GM21423 (cell line): ENCODE results near the gene NBAS.

ENCODE experiments used
- ATAC-seq: cut with Tn5 transposase; IDR thresholded peaks from one replicate; pipeline ENCODE4 v1.9.1; 2021; ENCODE audit warnings: mild to moderate bottlenecking, moderate library complexity; ENCODE audit not compliant: unreplicated experiment

Gene NBAS

GRCh38 chr2:15181092-15181745 is 379.9 kb downstream of the NBAS start:
- no peak for ATAC-seq

- ATAC-seq: no peak
These were observed 380.8 kb downstream of the NBAS start for GRCh38 chr2:15180379-15180778.

DNA sequence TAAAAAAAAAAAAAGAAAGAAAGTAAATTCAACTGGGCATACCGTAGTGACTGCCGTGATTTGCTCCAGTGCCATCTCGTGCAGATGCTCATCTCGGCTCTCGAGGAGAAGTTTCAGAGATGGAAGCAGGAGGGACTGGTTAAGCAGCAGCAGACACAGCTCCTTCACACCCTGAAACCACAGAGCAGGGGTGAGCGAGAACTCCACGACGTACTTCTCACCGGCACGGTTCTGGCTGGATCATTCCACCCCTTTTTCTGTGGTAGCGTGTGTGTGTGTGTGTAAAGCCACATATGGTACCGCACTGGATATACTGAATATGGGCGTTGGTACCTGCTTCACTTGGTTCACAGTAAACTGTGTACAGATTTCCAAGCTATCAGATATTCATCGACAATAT is 382.2 kb downstream of the NBAS start:
- no peak for ATAC-seq

- peak; percentile 96 for ATAC-seq
These were observed 384.0 kb downstream of the NBAS start for GRCh38 chr2:15177103-15177502.

- no peak for ATAC-seq
These were observed 384.5 kb downstream of the NBAS start for GRCh38 chr2:15176604-15177003.

- ATAC-seq: no peak
These were observed 386.6 kb downstream of the NBAS start for GRCh38 chr2:15174567-15174966.

DNA sequence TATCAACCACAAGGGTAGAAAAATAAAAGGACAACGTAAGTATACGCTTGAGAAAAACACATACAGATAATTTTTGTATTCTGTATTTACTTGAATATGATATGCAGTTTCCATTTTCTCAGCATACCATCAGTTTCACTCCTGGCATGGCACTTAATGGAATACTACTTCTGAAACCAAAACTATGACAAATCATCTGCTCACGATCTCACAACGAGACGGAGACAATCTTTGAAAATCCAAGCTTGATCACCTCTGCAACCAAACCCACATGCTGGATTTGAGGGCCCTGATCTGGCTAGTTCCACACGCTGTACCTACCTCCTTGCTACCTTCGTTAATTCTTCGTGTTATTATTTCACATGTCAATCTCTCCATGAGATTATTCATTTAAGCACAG is 387.6 kb downstream of the NBAS start:
- ATAC-seq: no peak

DNA sequence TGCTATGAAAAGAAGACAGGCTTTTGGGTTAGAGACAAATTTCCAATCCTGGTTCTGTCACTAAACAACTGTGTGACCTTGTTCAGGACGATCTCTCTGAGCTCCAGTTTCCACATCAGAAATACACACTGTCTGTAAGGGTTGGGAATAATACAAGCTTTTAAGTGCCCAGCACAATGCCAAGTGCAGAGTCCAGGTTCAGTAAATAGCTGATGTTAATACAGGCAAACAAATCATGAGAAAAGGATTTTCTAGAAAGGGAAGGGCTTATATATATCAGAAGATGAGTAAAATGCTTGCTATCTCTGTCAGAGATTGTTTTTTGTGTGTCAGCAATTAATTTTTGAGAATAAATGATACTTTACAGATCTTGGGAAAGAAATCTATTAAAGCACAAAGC is 388.3 kb downstream of the NBAS start:
- no peak for ATAC-seq

DNA sequence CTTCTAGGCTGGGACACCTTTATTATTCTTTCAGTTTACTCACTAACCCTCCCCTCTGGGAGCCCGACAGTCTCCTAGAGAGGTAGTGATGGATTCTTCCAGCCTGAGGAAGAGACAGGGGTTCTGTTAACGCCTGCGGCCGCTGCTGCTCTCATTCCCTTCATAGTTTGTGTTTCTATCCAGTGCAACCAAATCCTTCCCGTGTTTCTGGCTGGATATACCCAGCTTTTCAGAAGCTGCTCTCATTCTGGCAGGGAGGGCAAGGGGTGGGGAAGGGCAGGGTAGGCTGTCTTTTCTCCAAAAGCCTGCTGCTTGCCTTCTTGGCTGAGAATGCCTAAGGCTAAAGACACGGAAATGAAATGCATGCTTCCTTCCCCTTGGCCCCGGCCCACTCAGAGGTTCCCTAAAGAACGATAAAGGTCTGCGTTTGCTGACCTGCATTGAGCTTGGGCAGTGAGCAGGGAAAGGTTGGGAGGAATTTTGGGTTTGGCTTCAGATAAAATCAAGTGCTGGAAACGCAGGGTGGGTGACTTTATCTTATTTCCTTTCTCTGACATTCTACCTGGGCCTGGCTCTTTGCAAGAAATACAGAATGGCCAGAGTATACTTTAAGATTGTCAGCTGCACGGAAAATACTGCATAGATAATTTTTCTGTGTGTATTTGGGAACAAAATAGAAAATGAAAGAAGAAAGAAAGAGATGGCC is 390.9 kb downstream of the NBAS start:
- ATAC-seq: no peak

DNA sequence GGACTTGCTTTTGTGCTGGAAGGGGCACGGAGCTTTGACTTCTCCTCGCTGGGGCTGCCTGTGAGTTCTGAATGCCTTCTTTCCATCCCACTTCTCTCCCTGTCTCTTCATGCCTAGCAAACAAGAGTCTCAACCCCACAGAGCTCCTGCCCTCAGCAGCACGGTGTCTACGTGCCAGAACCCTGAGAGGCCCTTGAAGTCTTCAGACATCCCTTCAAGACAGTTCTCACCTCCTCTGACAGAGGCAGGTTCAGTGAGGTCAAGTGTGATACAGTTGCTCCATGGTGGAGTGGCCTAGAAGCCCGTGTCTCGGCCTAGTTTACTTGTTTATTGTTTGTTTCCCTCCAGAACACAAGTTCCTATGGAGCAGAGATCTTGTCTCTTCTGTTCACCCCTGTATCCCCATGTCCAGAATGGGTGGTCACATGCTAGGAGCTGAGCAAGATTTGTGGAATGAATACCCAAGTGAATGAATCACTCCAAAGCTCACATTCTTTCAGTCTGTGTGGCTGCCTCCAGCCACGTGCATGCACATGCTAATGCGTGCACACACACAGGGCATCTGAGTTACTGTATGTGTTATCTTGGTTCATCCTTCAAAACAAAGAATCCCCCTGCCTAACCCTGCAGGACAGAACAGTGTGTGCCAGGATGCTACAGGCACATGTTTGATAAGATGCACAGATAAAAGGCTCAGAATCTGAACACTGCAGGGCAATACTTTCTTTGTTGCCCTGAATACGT is 391.6 kb downstream of the NBAS start:
- ATAC-seq: no peak

DNA sequence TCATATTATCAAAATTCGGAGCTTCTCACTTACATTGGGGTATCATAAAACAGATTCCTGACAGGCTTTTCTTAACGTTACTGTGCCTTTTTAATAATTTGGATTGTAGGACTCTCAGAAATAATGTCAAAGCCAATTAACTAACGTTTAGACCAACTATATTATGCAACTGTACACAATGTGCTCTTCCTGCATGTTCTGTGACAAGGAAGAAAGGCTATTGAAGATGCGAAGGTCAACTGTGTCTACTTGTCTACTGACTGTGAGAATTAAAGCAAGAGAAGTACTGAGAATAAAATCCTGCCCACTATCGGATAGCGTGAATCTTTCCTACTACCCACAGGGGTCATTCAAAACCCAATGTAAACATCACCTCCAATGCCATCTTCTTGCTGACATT is 393.0 kb downstream of the NBAS start:
- no peak for ATAC-seq

DNA sequence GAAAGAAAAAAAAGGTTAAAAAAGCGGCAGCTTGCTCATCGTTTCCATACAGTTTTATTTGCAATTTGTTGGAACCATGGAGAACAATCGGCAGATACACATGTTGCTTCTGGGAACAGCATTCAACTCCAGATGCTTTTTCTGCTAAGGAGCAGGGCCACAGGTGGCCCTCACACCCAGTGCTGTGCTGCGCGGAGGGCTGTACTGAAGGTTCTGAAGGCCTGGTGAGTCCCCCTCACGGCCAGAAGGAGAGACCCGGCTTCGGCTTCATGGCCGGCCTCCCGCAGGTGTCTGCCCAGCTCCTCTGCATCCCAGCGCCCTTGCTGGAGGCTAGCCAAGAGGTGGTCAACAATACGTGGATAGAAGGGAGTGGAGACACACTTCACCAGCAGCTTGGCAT is 394.3 kb downstream of the NBAS start:
- ATAC-seq: no peak

DNA sequence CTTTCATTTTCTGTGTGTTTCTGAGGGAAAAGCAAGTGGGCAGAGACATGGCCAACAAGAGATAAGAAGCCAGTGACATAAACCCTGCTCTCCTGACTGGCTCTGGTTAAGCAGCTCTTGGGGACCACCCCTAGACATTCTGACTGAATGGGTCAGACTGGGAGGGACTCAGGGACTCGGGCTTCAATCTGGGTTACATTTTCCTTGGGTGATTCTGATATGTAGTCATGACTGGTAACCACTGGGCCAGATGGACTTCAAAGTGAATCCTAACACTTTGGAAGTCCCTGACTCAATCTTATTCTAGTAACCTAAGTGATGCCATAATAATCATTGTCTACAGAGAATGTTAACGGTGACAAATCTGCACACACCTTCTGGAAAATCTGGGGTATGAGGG is 397.8 kb downstream of the NBAS start:
- no peak for ATAC-seq

- ATAC-seq: no peak
These were observed 398.5 kb downstream of the NBAS start for GRCh38 chr2:15162620-15163019.

DNA sequence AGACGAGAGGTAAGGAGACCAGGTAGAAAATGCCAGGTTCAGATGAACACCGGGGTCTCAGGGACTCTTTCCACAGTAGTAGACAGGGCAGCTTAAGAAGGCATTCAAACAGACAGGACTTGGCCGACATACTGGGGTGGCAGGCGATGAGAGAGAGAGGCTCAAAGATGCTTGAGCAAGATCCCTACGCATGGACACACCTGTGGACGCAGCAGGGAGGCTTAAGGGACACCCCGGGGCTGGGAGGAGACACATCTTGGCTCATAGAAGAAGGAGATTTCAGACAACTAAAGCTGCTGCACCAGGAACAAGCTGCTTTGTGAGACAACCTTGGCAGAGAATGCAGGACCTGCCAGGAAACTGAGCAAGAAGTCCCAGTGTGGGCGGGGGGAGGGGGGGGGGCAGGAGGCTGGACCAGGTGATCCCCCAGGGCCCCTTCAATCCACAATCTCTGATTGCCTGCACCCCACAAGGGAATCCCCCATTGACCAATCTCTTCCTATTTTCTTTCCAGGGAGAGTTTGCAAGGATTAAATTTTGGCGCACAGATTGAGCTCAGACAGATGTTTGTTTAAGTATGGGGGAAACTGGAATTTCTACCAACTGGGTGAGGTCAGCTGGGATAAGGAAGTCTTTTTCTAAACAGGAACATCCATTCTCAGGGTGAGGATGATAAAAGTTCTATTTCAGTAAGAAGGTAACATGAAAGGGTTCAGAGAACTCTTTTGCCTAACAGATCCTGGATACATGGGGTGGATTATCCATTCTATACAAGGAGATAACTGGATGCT is 400.7 kb downstream of the NBAS start:
- no peak for ATAC-seq

GRCh38 chr2:15159751-15160177 is 401.4 kb downstream of the NBAS start:
- no peak for ATAC-seq

DNA sequence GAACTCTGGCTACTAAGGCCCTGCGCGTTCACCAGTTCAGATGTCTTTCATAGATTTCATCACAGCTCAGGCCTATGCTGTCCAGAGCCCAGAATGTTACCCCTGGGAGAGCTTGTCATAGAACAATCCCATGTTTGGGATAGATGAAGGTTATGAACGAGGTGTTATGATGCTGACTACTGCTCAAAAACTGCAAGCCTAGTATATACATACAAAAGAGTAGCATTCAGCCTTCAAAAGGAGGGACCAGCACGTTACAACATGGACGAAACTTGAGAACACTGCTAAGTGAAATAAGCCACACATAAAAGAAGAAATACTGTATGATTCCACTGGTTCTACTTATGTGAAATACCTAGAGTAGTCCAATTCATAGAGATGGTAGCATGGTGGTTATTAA is 401.9 kb downstream of the NBAS start:
- ATAC-seq: no peak

- ATAC-seq: no peak
These were observed 402.6 kb downstream of the NBAS start for GRCh38 chr2:15158532-15158931.

DNA sequence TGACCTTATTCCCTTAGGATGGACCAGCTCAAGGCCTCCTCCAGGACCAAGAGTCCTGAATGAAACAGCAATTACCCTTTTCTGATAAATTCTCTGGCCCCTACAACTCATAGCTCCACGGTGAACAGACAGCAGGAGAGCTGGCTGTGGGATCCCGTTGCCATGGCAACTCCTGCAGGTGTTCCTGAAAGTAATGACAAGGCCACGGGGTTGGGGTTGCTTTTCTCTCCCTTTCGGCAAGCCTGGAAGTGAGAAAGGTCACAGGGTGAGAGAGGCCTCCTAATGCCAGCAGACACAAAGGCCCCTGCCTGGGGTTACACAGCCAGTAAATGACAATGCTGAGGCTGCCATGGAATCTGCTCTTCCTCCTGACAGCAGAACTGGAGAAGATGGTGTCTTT is 403.0 kb downstream of the NBAS start:
- no peak for ATAC-seq

DNA sequence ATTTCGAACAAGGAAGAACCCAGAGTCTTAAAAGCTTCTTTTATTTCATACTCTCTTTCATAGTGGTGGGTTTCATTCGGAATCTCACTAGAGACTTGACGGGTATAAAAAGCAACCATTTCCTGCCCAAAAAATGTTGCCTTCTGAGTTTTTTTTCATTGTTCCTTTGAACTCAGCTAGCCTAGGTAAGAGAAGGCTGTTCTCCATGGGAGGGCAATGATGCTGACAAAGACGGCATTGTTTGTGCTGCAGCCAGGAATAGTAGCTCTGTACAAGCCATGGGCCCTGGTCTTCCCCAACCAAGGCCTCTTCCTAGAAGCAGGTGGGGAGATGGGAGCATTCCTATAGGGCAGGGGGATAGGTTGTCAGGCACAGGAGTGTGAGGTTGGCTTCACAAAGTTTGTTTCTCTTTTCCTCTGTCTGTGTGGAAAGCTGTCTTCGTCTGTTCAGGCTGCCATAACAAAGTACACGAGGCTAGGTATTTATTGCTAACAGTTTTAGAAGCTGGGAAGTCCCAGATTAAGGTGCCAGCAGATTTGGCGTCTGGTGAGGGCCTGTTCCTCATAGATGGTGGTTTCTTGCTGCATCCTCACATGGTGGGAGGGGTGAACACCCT is 405.1 kb downstream of the NBAS start:
- no peak for ATAC-seq

DNA sequence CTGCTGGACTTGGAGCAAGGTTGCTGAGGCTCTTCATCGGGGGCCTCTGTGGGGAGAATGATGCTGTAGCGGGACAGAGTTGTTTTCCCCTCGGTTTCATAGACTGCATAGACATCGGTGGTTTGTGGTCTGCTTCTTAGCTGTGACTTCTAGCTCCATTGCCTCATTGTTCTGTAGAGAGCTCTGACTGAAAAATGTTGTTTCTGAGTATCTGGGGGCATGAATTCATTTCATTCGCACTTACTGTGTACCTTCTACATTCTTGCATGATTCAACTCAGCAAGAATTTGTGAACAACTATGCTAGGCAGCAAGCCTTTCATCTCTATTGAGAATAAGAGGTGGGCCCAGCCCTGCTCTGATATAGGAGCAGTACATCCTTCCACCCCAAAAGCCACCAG is 406.8 kb downstream of the NBAS start:
- no peak for ATAC-seq
